HG02943 (cell line): ENCODE results near the gene HRH3.

Experiments
- ATAC-seq: cut with Tn5 transposase; IDR thresholded peaks from one replicate; pipeline ENCODE4 v1.9.1; 2021; ENCODE audit warnings: mild to moderate bottlenecking, low read depth, moderate library complexity; ENCODE audit not compliant: unreplicated experiment

The HRH3 gene

DNA sequence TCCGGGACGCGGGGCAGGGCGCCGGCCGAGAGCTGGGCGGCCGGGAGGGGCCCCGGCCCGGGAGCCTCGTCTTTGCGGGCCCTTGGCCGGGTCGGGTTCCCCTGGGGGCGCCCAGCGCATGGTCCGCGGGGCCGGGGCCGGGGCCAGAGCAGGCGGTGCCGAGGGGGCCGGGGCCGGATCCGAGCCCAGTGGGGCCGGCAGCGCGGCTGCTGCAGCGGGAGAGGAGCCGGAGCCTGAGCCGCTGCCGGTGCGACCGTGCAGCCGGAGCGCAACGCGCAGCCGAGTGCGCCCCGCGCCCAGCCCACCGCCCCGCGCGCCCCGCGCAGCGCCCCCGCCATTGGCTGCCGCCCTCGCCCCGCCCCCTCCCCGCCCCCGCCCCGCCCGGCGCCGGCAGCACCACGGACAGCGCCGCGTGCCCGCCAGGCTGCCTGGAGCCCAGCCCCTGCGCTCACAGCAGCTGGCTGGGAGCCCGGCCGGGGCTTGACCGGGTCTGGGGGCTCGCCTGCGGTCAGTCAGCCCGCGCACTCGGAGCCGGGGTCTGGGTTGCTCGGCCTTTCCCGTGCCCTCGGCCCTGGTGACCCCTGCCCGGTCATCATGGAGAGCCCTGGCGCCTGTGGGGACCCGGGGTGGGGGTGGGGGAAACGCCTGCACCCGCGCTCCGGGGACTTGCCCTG, at the start of gene HRH3:
TSS of gene HRH3 (minus strand) at position 287 of the 674 bp plus-strand sequence. CDS start 308 bp downstream, outside the sequence.
- no peak for ATAC-seq

DNA sequence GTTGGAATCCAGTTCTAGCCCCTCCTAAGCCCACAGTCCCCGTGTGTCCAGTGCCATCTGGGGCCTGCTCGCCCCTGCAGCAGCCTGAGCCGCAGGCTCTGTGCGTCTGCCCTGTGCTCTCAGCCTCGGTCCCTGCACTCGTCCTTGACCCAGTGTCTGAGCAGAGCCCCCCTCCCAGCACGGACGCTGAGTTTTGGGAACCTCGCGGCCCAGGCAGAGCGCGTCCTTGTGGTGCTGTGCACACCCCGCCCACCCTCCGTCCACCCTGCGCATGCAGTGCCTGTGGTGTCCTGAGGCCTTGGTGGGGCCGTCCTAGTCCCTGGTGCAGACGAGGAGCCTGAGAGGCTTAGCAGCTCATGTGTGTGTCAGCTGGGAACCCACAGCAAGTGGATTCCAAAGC, 49.8 kb upstream of the HRH3 start:
- no peak for ATAC-seq

DNA sequence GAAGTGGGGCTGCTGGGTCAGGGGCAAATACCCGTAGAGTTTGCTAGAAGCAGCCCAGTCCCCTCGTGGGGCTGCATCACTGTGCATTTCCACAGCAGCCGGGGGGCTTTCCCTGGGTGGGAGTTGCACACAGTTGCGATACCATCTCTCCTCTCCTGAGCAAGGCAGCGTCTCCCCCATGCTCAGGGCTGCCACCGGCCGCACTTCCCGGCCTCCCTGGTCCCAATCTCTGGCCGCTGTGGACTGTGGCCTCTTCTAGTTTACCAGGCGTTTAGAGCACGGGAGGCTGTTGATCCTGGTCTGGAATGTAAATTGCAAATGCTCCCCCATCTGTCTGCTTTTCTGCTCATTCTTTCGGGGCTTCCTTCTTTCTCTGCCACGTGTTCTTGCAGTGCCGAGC, 49.3 kb upstream of the HRH3 start:
- ATAC-seq, result no peak

DNA sequence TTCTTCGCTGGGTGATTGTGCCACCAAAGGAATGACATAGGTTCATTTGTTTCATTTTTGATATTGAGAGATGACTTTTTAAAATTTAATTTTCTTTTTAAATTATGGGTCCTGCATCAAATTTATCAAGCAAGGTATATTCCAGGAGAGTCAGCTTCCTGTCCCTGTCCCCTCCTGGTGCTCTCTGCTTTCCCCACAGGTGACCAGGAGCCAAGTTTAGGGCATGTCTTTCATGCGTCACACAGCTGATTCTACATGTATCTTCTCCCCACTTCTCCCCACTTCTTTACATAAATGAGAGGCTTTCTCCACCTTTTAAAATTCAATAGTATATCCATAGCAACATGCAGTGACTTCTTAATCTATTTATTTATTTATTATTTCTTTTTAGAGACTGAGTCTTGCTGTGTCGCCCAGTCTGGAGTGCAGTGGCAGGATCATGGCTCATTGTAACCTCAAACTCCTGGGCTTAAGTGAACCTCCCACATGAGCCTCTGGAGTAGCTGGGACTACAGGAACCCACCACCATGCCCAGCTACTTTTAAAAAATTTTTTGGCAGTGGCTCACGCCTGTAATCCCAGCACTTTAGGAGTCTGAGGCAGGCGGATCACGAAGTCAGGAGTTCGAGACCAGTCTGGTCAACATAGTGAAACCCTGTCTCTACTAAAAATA, 48.3 kb upstream of the HRH3 start:
- no peak for ATAC-seq

DNA sequence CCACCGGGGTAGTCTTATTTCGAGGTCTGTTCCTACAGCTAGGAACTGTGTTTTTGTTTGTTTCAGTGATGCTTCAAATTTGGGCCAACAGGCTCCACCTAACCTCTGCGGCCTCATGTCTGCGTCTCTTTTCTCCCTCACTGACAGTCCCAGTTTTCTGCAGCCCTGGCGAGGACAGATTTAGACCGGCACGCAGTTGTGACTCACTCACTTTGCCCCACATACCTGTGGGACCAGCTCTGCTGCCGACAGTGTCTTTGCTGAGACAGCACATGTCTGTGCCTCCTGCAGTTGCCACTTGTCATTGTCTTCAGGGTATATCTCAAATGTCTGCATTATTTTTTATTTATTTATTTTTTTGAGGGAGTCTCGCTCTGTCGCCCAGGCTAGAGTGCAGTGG, 47.5 kb upstream of the HRH3 start:
- no peak for ATAC-seq

DNA sequence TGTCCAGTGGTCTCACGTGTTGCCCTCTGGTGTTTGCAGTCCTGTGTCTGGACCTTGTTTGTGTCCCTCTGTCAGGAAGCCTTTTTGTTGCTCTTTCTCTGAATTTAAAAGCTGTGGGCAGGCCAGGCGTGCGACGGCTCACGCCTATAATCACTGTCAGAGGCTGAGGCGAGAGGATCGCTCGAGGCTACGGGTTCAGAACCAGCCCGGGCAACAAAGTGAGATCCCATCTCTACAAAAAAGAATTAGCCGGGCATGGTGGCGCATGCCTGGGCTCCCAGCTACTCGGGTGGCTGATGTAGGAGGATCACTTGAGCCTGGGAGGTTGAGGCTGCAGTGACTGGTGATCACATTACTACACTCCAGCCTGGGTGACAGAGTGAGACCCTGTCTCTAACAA, 46.8 kb upstream of the HRH3 start:
- ATAC-seq, result no peak

DNA sequence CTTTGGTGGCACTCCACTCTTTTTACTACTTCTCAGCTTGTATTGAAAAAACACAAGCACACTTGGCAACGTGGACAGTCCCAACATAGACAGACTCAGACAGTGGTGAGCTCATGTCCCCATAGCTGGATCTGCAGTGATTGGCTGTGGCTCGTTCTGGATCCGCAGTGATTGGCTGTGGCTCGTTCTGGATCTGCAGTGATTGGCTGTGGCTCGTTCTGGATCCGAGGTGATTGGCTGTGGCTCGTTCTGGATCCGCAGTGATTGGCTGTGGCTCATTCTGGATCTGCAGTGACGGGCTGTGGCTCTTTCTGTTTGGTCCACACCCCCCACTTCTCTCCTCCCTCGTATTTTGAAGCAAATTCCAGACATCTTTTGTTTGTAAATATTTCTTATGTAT, 46.3 kb upstream of the HRH3 start:
- ATAC-seq, result no peak

DNA sequence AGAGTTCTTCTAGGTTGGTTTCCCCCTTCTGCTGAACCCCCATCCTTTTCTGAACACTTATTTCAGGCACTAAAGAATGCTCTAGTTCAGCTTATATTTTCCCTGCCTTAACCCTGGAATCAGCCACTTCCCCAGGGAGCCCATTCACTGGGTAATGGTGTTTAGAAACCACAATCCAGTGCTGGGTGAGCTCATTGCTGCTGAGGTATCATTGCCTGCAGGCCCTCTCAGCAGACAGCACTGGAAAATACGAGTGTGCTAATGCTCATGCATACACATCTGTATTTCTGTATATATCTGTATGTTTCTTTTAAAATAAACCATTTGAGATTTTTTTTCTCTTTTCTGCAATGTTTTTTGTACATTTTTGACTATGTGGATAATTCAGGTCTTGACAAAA, 45.3 kb upstream of the HRH3 start:
- ATAC-seq, result no peak

DNA sequence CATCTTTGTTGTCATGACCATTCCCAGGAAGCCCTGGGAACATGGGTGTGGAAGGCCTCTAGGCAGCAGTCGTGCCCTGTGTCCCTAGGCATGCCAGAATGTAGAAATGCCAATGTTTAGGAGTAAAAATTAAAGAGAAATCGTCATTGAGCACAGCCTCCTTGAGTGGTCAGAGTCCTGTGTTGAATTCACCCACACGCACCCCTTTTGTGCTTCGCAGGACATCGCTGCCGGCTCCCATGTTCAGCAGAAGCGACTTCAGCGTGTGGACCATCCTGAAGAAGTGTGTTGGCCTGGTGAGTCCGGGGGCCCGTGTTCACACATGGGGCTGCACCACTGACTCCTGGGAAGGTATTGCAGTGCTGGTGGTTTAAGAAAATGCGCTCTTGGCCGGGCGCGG, 43.3 kb upstream of the HRH3 start:
- no peak for ATAC-seq

DNA sequence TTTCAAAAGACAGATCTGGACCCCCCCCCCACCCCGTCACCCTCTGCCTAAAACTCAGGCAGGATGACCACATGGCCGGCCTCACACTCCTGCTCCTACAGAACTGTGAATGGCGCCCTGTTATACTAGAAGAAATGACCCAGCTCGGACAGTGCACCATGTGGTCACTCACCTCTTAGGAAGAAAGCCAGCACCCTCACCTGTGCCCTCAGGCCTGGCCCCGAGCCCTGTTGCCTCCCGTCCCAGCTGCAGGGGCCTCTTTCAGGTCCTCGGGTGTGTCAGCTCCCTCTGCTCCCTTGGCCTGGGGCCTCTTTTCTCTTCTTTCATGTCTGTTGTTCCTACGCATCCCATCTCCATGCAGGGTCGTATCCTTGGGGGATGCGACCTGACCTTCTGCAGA, 42.0 kb upstream of the HRH3 start:
- ATAC-seq, result no peak

DNA sequence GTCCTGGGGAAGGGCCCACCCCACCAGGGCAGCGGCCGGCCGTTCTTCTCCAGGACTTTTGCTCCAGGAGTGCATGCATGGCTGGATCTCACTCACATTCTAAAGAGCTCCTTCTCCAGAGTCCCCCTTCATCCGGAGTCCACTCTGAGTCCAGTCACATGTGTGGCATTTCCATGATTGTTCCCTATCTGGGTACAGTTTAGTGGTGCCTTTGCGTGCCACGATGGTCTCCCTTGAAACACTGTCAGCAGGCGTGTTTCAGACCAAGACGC, 39.2 kb upstream of the HRH3 start:
- ATAC-seq, result no peak

DNA sequence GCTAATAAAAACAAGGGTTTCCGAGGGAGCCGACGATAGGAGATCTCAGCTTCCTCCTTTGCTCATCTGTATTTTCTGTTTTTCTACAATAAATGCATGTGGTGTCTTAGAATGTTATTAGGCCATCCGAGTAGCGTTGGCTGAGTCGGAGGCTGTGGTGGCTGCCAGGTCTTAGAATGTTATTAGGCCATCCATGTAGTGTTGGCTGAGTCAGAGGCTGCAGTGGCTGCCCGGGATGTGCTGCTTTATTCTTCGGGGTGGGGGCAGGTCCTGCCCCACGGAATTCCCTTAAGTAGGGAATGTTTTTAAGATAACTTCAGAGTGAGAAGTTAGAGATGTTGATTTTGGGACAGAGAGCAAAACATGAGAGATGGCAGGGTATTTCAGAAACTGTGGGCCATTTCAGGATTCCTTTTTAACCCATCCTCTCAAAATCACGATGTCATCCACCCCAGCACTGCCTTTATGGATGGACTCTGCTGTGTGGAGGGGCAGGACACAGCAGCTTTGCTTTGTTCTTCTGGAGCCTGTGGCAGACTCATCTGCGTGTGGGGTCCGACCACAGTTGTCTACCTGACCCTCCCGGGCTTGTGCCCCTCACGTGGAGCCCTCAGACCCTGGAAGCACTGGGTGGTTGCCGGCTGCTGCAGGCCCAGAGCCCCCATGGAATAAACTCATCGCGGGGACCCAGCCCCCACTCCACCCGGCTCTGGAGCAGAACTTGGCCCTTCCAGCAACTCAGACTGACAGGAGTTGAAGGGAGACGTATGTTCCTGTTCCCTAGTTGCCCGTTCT, 38.6 kb upstream of the HRH3 start:
- ATAC-seq, result no peak

DNA sequence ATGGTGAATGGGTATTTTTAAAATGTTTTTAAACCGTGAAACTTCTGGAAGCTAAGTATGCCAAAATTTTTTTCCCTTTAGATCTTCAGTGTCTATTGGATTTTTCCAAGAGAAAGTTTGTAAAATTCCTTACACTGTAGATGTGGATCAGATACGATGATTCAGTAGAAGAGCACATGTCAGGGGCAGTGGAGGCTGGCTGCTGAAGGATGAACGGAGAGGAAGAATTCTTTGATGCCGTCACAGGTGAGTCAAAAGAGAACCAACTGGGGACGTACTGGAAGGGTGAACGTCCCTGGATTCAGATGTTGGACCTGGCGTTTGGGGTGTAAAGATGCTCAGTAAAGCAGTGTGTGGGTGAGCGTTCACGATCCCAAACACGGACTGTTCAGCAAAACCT, 35.9 kb upstream of the HRH3 start:
- ATAC-seq, result no peak

DNA sequence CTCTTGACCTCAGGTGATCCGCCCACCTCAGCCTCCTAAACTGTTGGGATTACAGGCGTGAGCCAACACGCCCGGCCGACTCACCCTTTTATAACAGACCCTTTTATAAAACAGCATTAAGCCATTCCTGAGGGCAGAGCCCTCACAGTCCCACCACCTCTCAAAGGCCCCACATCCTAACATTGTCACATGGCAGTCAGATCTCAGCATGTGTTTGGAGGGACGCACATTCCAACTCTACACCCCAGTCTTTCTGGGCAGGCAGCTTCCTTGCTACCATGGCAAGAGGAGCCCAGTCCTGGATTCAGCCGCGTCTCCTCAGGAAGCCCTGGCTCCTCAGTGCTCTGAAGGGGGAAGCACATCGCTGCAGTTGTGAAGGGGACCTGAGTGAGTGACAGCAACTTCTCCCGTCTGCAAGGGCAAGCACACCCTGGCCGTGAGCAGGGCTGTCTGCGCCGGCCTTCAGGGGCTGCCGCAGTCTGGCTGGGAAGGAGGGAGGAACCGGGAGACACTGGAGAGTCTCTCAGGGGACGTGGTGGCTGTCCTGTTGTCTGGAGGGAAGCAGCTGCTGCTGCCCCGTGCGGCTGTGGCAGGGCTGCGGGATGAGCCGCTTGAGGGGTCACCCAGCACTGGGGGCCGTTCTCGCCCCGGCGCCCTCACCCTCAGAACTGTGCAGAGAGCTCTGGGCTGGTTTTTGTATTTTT, 34.1 kb upstream of the HRH3 start:
- ATAC-seq, result no peak

DNA sequence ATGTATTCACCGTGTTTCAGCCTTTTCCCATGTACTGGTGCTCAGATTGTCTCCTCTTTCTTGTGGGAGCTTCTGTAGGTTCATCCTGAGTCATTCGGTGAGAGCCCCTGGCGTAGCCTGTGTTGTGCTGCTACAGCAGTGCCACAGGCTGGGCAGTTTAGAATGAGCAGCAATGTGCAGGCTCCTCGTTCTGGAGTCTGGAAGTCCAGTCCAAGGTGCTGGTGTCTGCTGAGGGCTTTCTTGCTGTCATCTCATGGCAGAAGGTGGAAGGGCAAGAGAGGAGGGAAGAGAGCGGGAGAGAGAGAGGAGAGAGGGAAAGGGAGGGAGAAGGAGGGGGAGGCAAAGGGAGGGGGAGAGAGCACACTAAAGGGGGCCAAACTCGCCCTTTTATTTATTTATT, 33.3 kb upstream of the HRH3 start:
- ATAC-seq, result no peak

DNA sequence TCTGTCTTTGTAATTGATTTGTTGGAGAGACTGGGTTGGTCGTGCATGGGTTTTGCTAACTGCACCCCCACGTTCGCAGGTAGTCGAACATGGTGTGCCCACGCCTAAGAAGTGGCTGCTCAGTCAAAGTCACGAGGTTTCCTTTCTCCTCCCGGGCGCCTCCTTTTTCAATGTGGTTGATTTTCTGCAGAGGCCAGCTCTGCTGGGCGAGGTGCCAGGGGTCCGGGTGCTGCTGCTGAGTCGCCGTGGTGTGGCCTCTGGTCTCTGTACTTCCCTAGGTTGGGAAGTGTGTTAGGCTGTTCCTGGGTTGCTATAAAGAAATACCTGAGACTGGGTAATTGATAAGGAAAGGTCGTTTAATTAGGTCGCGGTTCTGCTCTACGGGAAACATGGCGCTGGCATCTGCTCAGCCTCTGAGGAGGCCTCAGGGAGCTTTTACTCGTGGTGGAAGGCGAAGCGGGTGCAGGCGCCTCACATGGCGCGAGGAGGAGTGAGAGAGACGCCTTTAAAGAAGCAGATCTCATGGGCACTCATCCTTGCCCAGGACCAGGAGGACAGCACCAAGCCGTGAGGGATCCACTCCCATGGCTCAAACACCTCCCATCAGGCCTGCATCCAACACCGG, 32.4 kb upstream of the HRH3 start:
- no peak for ATAC-seq

DNA sequence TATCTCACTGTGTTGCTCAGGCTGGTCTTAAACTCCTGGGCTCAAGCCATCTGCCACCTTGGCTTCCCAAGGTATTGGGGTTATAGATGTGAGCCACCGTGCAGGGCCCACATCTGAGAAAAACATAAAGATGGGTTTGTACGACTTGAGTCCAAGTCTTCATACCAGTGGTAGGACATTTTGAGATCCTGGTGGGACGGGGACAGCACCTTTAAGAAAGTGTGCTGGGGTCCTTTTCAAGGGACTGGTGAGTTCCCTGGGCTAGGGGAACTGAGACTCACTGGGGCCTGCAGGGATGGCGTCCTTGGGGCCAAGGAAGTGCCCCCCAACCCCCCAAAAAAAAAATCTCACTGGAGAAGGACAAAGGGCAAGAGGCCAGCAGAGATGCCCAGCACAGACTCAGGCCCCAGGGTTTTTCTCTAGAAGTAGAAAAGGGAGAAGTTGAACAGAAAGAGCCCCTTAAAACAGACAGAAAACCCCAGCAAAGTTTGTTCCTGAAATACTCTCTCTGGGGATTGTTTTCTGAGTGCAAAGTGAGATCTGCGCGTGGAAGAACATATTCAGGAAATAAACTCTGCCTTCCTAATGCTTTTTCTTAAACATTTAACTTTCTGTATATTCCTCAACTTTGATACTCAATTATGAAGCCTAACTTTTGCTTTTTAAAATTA, 28.9 kb upstream of the HRH3 start:
- ATAC-seq, result no peak

DNA sequence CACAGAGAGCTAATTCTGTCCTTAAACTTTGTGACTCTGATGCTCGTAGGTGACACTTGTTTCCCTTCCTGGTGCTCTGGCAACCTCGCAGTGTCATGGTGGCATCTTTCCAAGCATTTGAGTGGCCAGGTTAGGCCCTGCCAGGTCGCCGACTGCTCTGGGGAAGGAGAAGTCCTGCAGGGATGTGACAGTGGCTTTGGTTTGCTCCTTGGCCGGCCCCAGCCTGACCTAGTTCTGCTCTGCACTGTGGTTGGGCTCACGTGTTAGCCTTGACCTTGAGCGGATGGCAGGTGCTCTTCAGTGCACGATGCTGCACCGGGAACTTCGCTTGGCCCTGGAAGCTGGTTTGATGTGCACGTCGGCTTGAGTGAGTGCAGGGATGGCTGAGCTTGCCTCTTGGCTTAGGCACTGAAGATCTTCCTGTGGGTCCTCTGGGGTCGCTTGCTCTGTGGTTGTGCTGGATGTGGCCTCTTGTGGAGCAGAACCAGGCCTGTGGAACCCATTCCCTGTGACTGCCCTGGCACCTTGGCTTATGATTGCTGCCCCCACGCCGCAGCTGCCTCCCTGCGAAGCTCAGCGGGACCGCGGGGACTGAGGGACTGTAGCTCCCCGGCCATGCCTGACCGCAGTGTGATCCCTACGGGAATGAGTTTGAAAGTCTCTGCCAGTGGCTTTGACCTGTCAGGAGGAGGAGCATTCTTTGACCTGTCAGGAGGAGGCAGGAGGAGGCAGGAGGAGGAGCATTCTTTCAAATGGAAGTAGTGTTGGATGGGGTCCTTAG, 27.0 kb upstream of the HRH3 start:
- ATAC-seq, result no peak

DNA sequence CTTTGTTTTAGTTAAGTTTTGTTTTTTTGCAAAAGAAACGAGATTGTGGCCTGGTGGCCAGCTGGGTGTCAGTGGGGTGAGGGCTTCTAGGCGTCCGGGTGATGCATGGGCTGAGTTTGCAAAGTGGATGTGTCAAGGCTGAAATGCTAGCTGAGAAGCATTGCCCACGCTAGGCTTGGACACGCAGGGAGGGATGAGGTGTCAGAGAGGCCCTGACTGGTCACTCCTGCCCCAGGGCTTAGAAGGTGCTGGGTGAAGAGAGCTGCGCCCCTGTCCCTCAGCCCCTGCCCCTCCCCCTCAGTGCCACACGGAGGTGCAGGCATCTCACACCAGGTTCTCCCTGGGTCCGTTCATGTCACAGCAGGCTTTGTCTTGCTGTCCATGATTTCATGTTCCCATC, 26.4 kb upstream of the HRH3 start:
- no peak for ATAC-seq

DNA sequence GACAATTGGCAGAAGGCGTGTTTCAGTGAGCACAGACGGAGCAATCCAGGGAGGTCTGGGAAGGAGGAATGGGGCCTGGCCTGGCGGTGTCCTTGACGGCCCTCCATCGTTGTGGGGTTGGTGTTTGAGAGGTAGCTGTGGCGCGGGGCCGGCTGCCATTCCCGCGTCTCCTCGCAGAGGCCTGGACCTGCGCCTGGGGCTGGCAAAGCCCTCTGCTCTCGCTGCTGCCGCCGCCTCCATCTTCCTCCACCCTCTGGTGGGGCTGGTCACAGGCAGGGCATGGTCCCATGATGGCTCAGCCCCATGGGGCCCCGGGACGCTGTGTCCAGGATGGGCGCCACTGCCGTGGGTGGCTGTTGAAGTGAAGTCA, 25.8 kb upstream of the HRH3 start:
- ATAC-seq, result no peak
